GM18873 (cell line): ENCODE measurements around the gene PACSIN2.
"Not testable (repeated sequence)": the region's sequence is repeated elsewhere in the genome, so short reads cannot be mapped to it uniquely, and the experiment has no call there.

Experiments
- ATAC-seq: cut with Tn5 transposase; IDR thresholded peaks from one replicate; pipeline ENCODE4 v1.9.1; 2021; ENCODE audit warnings: mild to moderate bottlenecking, moderate library complexity, moderate number of reproducible peaks; ENCODE audit not compliant: unreplicated experiment, low FRiP score

PACSIN2 gene

DNA sequence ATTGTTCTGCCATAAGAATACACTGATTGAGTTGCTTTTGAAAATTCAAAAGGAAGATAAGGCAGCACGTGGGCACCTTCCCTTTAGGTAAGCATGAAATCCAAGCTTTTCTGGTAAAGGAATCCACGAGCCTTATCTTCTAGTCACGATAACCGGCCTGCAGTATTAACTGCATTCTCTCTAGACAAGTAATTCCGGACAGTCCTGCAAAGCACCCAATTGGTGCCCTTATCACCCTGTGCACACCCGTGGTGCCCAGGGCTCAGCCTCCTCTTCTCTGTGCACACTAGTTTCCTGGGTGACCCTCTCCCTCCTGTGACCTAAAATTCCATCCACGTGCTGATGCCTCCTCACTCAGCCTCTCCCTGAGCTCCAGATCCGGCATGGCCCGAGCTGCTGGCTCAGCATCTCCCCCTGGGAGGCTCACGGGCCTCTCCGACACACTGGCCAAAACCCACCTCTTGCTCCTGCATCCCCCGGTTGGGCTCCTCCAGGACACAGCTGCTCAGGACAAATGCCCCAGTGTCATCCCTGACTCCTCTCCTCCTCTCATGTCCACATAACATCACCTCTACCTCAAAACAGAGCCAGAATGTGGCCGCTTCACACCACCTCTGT is 63.7 kb downstream of the PACSIN2 start:
- no peak for ATAC-seq

DNA sequence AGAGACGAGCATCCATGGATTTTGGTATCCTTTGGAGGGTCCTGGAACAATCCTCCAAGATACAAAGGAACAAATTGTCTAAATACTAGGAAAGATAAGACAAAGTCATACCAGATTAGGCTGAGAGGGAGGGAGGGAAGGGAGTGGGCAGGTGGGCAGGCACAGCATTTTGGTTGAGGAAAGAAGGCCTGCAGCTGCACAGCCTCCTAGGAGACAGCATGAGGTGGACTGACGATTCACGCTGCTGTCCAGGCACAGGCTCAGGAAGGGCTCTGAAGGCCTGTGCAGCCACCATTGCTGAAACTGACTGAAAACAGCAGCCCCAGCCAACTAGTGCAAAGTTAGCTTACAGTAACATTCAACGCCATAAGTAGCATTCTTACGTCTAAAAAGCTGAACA is 64.7 kb downstream of the PACSIN2 start:
- ATAC-seq = no peak

GRCh38 chr22:42949159-42949558 is 65.8 kb downstream of the PACSIN2 start:
- ATAC-seq = no peak

DNA sequence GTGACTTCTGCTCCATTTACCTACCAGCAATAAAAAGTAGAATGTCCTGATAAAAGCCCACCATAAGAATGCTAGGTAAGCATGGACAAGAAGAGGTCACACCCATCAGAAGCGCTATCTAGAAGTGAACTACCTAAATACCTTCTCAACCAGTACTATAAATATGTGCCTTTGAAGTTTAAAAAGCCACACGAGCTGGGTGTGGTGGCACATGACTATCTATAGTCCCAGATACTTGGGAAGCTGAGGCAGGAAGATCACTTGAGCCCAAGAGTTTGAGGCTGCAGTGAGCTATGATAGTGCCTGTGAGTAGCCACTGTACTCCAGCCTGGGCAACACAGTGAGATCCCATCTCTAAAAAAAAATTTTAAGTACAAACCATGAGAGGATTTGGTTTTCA is 66.7 kb downstream of the PACSIN2 start:
- no peak for ATAC-seq

DNA sequence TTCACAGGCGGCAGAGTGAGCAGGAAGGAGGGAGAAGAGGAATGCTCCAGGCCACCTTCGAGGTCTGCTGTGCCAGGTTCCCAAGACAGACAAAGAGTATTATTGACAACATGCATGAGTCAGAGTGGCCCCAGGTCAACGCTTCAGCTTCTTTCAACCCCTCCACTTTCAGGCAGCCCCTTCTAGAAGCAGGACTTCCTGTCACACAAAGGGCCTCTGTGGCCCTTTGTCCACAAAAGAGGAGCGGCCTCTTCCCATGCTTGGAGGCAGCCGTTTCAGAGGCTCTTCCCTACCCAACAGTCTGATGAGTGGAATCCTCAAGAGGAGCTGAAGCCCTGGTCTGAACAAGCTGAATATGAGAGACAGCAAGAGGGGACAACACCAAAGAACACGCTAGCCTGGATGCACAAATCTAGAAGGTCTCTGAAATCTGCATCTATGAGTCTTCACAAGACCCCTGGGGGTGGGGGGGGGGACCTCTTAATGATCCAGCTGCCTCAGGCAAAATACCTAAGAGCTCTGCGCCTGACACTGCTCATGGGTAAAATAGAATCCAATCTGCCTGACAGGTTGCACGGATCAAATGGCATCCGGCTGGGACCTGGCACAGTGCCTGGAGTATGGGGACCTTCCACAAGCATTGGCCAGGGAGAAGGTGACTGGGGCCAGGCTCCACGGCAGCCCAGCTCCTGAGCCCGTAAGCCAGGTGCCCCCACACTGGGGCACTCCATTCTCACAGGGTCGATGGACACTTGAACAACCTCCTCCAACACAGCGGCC is 67.5 kb downstream of the PACSIN2 start:
- no peak for ATAC-seq

DNA sequence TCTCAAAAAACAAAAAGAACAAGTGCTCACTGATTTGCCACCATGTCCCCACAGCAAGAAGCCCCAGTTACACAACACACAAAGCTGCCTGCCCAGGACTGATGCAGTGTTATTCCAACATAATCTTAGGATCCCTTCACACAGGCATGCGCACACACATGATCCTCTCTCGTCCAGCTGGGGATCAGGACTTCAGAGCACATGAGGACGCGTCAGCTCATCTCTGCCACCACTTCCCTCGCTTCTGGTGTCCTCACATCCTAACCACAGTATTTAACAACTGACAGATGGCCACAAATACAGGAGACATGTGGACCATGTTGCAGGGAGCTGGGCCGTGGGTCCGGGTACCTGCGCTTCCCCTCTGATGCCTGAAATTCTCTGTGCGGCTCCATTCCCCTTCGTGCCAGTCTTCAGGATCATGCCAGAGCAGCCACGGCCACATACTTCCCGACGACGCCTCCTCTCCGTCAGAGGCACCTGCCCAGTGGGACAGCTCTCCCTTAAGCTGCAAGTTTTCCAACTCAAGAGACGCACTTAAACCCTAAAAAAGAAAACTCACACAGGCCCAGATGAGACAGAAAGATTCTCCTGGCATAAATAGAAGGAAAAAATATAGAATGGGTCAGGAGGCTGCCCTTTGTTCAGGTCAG is 68.3 kb downstream of the PACSIN2 start:
- no peak for ATAC-seq

DNA sequence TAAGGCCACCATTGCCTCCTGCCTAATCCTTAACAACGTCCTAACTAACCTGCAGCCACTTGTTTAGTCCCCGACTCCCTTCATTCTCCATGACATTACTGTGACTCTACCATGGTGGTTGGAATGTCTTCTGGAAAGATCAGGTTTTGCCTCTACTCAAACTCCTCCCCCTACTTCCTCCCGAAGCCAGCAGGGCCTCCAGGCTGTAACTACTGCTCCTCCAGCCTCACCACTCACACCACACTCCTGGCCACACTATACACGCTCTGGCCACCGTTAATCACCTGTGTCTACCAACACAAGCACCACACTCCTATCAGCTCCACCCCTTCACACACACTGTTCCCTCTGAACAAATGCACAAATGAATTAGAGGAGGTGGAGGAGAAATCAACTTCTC is 69.2 kb downstream of the PACSIN2 start:
- no peak for ATAC-seq

GRCh38 chr22:42945027-42945426 is 69.9 kb downstream of the PACSIN2 start:
- ATAC-seq = no peak

DNA sequence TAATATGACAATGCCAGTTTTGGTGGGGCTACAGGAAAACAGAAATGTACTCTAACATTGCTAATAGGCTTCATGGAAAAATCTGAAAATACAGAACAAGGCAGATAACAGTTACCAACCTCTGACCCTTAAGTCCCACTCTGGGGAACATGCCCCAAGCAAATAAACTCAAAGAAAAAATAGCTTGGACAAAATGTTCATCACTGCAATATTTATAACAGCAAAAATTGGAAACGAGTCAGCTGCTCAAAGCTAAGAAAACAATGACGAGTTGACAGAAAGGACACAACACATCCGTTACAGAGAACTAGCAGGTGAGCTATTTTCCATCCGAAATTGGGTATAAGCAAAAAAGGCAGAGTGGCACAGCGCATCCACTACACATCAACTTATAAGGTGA is 70.5 kb downstream of the PACSIN2 start:
- ATAC-seq = no peak

DNA sequence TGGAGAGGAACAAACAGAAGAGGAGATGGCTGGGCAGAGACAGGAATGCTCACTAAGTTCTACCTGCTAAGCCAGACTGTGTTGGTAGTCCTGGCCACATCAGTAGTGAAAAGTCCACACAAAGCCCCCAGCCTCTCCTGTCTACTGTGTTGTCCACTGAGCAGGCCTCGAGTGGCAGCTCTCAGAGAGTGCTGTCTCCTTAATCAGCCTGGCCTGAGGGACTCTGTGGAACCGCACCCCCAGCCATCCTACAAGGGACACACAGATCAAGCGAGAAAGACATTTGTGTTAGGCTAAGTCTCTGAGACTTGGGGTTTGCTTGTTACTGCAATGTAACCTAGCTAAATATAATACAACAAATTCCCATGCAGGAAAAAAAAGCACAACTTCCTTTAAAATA is 71.0 kb downstream of the PACSIN2 start:
- ATAC-seq = no peak

- ATAC-seq = no peak
Observed at GRCh38 chr22:42942351-42942750, 72.6 kb downstream of the PACSIN2 start.

GRCh38 chr22:42939941-42940653 is 74.9 kb downstream of the PACSIN2 start:
- ATAC-seq = no peak

- no peak for ATAC-seq
Observed at GRCh38 chr22:42939451-42939881, 75.5 kb downstream of the PACSIN2 start.

DNA sequence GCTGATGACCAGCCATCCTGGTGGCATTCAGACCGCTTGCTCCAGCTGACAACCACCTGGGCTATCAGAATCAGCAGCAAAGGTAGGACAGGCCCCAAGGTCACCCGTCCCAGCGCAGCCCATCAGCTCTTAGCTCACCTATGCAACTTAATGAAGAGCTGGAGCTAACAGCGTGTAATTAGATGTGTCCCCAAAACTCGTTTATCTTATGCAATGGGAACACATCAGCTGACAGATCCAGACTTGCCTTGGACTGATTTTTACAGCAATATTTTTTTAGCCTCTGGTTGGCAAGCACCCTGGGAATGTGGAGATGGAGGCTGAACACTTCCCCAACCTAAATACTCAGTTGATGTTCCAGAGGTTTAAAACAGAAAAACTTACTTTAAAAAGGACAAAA is 76.0 kb downstream of the PACSIN2 start:
- no peak for ATAC-seq

DNA sequence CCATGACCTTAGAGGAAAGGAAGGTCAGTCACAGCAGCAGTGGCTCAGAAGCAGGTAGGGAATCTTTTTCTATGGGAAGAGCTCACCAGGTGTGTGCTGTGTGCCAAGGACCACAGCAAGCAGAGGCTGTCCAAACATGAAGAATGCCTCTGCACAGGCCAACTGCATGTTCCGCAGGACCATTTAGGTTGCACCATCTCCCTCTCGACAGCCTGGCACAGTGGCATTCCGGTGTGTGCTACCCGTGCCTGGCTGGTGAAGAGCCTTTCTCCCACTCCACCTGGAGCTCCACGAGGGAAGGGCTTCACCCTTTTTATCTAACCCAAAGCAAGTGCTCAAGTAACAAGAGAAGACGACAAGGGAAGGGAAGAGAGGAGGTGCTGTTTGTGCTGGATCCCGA is 76.5 kb downstream of the PACSIN2 start:
- no peak for ATAC-seq

DNA sequence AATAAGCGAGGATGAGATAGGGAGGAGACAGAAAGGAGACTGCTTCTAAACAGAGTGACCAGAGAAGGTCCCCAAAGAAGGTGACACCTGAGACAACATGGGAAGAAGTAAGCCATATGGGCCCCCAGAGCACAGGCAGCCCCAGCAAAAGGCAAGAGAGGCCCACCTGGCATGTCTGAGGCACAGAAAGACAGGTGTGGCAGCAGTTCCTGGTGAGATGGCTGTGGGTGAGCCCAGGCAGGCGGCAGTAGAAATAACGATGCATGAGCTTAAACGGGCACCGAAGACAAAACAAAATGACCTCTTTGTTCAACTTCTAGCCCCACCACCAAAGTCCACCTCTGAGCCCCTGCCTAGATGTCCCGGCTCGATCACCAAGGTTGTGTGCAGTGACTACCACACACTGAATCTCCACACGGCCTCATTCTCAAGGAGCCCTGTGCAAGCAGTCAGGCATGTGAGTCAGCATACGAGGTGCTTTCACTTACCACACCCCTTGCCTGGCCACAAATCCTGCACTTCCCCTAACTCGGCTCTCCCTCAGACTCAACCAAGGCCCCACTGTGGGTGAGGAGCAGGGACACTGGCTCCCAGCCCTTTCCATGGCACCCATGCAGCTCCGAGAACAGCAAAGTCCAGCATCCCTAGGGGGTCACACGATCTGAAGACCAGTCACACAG is 77.6 kb downstream of the PACSIN2 start:
- no peak for ATAC-seq

DNA sequence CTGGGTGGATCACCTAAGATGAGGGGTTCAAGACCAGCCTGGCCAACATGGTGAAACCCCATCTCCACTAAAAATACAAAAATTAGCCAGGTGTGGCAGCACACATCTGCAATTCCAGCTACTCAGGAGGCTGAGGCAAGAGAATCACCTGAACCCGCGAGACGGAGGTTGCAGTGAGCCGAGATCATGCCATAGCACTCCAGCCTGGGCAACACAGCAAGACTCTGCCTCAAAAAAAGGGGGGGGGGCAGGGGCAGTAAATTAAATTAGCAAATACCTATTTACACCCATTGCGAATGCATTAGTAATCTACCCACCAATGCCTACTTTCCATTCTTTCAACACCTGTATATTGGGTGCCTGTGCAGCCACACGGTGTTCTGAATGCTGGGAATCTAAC is 78.3 kb downstream of the PACSIN2 start:
- ATAC-seq = not testable (repeated sequence)

DNA sequence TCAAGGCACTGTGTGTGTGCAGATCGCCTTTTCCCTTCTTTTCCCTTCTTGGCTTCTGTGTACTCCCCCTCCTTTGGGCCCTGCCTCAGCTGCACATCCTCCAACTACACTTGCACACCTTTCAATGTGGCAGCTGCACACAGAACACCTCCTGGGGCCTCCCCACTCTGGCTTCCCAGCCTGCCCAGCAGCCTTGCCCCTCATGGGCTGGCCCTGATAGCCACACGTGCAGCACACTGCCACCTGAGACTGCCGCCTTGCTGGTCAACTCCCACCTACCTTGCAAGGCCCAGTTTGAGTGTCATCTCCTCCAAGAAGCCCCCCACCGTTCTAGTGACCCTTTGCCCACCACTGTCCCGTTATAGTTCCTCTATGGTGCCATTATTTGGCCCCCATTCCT is 80.6 kb downstream of the PACSIN2 start:
- no peak for ATAC-seq

DNA sequence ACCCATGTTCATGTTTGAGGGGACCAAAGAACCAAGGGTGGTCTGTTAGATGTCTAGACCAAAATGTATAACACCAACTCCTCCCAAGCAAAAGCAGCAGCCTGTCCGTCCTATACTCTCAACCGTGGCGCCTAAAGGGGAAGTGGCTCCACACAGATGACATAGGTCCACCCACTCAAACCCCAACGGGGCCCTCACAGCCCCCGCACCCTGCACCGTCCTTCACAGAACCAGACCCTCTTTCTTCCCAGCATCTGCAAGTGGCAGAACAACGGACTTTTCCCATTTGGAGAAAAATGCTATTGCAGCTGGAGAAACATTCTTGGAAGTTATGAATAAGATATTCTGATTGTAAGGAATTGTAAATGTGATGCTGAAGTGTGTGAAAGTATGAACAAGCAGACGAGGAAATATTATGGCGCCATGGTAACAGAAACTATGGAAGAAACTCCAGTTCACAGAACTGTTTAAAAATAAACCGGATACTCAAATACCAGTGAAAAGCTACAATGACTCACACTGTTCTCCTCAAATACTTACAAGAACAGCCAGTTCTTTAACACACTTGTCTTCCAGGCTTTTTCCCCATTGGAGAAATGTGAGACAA is 81.4 kb downstream of the PACSIN2 start:
- ATAC-seq = no peak

GRCh38 chr22:42932857-42933484 is 82.0 kb downstream of the PACSIN2 start:
- ATAC-seq = no peak
